Panc1 (cell line): ENCODE results near the gene CFAP97D2. TPM values are rescaled to one million over a fixed set of nuclear protein-coding genes. Genes with fewer than 3 reads are reported as not detected.
A peak's percentile ranks its signal among the peaks of the same experiment; 100 is the strongest.

Experiments used
- ATAC-seq: fragments of 200-7000 bp; cut with Tn5 transposase; 2 replicates; pipeline ENCODE4 v1.9.1; 2020; ENCODE audit warnings: mild to moderate bottlenecking, moderate library complexity
- BruUV-seq: library from RNA; stranded (reverse); fragments of 400-500 nt; replicated peaks from 2 replicates; lab custom pipeline; 2021; lab: Mats Ljungman, UMichigan
- CTCF ChIA-PET: fragments of 300-600 bp; sonication (Branson Sonifier 250); formaldehyde crosslinking; loops from one replicate; lab custom pipeline; 2022; ENCODE audit warnings: antibody characterized with exemption; lab: Charles Lee
- POLR2A ChIA-PET: fragments of 300-600 bp; sonication (Branson Sonifier 250); formaldehyde crosslinking; loops from one replicate; lab custom pipeline; 2022; ENCODE audit warnings: antibody characterized with exemption; lab: Charles Lee
- DNase-seq: peaks from one replicate; pipeline ENCODE4 v3.0.0-alpha.2; 2010; ENCODE audit warnings: low read depth, low spot score
- H3K27ac ChIP-seq: 2 replicates; pipeline ENCODE4 v1.5.1; 2011; ENCODE audit warnings: mild to moderate bottlenecking, low read length, inconsistent platforms
- H3K27me3 ChIP-seq: fragments of 200-500 bp; sonication (Bioruptor generic); 2 replicates; pipeline ENCODE4 v1.6.0; 2014; ENCODE audit warnings: low read length, inconsistent platforms; ENCODE audit not compliant: control insufficient read depth, insufficient read depth
- H3K36me3 ChIP-seq: fragments of 200-500 bp; sonication (Bioruptor generic); 2 replicates; pipeline ENCODE4 v1.5.1; 2014; ENCODE audit warnings: inconsistent platforms, mild to moderate bottlenecking, low read length, moderate library complexity; ENCODE audit not compliant: control insufficient read depth, insufficient read depth
- H3K4me1 ChIP-seq: 2 replicates; pipeline ENCODE4 v1.5.1; 2011; ENCODE audit warnings: inconsistent platforms, mild to moderate bottlenecking, low read length, moderate library complexity; ENCODE audit not compliant: control insufficient read depth, insufficient read depth
- H3K4me3 ChIP-seq, 2 experiments: 2 replicates each; pipeline ENCODE4 v1.5.1; 2011 to 2012; ENCODE audit warnings: low read depth in 2 of 2, low read length in 2 of 2, mild to moderate bottlenecking in 2 of 2, inconsistent platforms in 1 of 2, moderate library complexity in 1 of 2
- H3K9me3 ChIP-seq: fragments of 200-500 bp; sonication (Bioruptor generic); 2 replicates; pipeline ENCODE4 v1.5.1; 2014; ENCODE audit warnings: low read depth, mild to moderate bottlenecking, inconsistent platforms, low read length, moderate library complexity; ENCODE audit not compliant: control insufficient read depth, insufficient read depth
- CTCF ChIP-seq: fragments of 450-650 bp; IDR thresholded peaks from 2 replicates; pipeline ENCODE4 v1.5.1; 2017; ENCODE audit warnings: mild to moderate bottlenecking
- POLR2AphosphoS5 ChIP-seq: IDR thresholded peaks from 2 replicates; pipeline ENCODE4 v1.6.1; 2012; ENCODE audit warnings: mild to moderate bottlenecking, low read depth, low read length, moderate library complexity
- SIN3A ChIP-seq: IDR thresholded peaks from 2 replicates; pipeline ENCODE4 v1.6.1; 2012; ENCODE audit warnings: low read depth, mild to moderate bottlenecking, low read length, moderate library complexity, borderline replicate concordance; ENCODE audit not compliant: insufficient read depth
- TCF7L2 ChIP-seq: IDR thresholded peaks from 2 replicates; pipeline ENCODE4 v1.6.1; 2011; ENCODE audit warnings: mild to moderate bottlenecking, low read depth, low read length, inconsistent platforms
- in situ Hi-C: cut with HindIII; loops from 2 replicates; pipeline ENCODE4 v1.10.0; 2016; ENCODE audit warnings: low sequenced_read_pairs, low pct_unique_long_range_greater_than_20kb
- intact Hi-C: fragments of 100-400 bp; cut with micrococcal nuclease; formaldehyde crosslinking; loops from one replicate; pipeline ENCODE4 v1.10.0; 2022; ENCODE audit not compliant: unreplicated experiment
- total RNA-seq: library from RNA; stranded (reverse); gene quantifications from one replicate; pipeline ENCODE4 v1.2.1, GENCODE V29; 2021; ENCODE audit not compliant: unreplicated experiment
- TF ChIP-seq, protein P1 (sequence below), 2 experiments: IDR thresholded peaks; 2 replicates each; pipeline ENCODE4 v1.6.1; 2011 to 2012; ENCODE audit warnings: low read depth in 2 of 2, control low read depth in 1 of 2, low read length in 1 of 2, mild to moderate bottlenecking in 1 of 2, moderate library complexity in 1 of 2; ENCODE audit not compliant: insufficient read depth in 1 of 2

The CFAP97D2 gene
- total RNA-seq, 1 experiment from 2014 or later: not detected

DNA sequence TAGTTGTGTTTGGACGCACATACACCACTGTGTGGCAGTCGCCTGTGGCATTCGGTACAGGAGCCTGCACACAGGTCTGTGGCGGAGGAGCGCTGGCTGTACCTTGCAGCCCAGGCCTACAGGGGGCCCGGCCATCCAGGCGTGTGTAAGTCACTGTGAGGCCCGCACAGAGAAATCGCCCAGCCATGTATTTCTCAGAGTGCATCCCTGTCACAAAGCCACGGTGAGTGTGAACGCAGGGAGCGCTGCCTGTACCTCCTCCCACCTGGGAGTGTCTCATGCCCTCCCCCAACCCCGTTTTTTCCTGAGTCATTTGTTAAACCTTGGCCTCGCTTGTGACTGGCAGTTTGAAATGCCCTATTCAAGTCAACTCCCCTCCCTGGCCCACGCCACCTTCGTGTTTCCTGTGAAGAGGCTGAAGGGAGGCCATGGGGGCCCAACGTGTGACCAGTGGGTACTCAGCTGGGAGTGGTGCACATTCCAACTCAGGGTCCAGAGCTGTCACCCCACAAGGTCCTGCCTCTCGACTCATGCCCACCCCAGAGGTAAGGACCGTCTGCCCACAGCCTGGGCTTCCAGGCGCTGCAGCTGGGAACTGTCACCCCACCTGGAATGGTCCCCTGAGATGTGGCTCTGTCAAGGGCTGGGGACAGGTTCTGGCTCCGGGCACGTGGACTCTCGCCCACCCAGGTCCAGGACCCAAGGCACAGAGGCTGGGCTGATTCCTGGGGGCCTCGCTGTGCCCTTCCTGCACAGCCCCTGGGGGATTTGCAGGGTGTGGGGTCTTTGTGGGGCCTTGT, 35.1 kb upstream of the CFAP97D2 start:
- no TSS peak for BruUV-seq
- in situ Hi-C loops (no loop called here), intact Hi-C loops (no loop called here)
- H3K4me1 ChIP-seq: peaks cover 4% of the 10 kb centered on the region
- DNase-seq (no peak), ATAC-seq (peak; percentile 93)
- no peaks in the 10 kb centered on the region for H3K36me3 ChIP-seq
- H3K9me3 ChIP-seq: no peaks in the 10 kb centered on the region
- H3K27me3 ChIP-seq: no peaks in the 10 kb centered on the region
- H3K4me3 ChIP-seq: no peak overlapping the region
- CTCF ChIA-PET: interaction anchor here (0.6 kb wide), 1 partner anchor 13 kb away, joined by 8 read pairs; no protein-coding TSS in a partner anchor
- POLR2A ChIA-PET: no interaction called here
- TF ChIP-seq TCF7L2 (no peak), POLR2AphosphoS5 (no peak), CTCF (peak; percentile 62), SIN3A (no peak)
- TF ChIP-seq, protein P1, sequence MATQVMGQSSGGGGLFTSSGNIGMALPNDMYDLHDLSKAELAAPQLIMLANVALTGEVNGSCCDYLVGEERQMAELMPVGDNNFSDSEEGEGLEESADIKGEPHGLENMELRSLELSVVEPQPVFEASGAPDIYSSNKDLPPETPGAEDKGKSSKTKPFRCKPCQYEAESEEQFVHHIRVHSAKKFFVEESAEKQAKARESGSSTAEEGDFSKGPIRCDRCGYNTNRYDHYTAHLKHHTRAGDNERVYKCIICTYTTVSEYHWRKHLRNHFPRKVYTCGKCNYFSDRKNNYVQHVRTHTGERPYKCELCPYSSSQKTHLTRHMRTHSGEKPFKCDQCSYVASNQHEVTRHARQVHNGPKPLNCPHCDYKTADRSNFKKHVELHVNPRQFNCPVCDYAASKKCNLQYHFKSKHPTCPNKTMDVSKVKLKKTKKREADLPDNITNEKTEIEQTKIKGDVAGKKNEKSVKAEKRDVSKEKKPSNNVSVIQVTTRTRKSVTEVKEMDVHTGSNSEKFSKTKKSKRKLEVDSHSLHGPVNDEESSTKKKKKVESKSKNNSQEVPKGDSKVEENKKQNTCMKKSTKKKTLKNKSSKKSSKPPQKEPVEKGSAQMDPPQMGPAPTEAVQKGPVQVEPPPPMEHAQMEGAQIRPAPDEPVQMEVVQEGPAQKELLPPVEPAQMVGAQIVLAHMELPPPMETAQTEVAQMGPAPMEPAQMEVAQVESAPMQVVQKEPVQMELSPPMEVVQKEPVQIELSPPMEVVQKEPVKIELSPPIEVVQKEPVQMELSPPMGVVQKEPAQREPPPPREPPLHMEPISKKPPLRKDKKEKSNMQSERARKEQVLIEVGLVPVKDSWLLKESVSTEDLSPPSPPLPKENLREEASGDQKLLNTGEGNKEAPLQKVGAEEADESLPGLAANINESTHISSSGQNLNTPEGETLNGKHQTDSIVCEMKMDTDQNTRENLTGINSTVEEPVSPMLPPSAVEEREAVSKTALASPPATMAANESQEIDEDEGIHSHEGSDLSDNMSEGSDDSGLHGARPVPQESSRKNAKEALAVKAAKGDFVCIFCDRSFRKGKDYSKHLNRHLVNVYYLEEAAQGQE (IDR thresholded peaks at IDR 0.05; ENCODE audit: insufficient read depth in 1 of 2, low read depth in 2 of 2, low read length in 1 of 2): no peak
- H3K27ac ChIP-seq: peak overlapping the region; percentile 12; the same call in 1 of the 2 replicates

DNA sequence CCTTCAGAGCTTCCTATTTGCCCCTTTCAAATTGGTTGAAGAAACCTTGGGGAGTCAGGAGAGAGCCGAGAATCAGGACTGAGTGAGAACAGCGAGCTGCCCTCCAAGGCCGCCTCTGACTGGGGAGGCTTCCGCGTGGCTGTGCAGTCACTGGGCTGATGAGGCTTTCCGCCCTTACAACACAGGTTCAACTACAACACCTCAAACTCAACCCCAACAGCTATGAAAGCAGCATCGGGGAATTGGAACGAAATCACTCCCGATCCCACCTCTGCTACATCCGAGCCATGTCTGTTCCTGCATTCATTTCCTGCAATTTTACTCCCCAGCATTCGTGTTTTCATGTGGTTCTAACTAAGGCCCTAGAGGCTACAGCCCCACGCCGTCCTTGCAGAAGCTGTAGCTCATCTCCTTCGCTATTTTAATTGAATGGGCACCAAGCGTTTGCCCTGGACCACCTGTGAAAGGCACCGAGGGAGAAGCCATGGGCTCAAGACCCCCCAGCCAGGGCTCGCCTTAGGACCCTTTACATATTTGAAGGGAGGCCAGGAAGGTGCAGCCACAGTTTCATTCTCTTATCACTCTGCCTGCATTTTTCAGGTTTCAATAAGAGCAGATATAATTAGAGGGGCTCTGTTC, 34.3 kb upstream of the CFAP97D2 start:
- H3K27ac ChIP-seq: no peak overlapping the region
- ATAC-seq (no peak), DNase-seq (no peak)
- H3K36me3 ChIP-seq: no peaks in the 10 kb centered on the region
- BruUV-seq: no TSS peak
- in situ Hi-C loops: no loop called here
- intact Hi-C loops: no loop called here
- H3K4me1 ChIP-seq: peaks cover 4% of the 10 kb centered on the region
- no peaks in the 10 kb centered on the region for H3K9me3 ChIP-seq
- no peak for TF ChIP-seq SIN3A
- TF ChIP-seq POLR2AphosphoS5: no peak
- TF ChIP-seq, protein P1 (IDR thresholded peaks at IDR 0.05; ENCODE audit: insufficient read depth in 1 of 2, low read depth in 2 of 2, low read length in 1 of 2): no peak
- TF ChIP-seq TCF7L2: no peak
- no peaks in the 10 kb centered on the region for H3K27me3 ChIP-seq
- CTCF ChIA-PET: interaction anchor here (0.6 kb wide), 1 partner anchor 12 kb away, joined by 8 read pairs; no protein-coding TSS in a partner anchor
- H3K4me3 ChIP-seq: no peak overlapping the region
- POLR2A ChIA-PET: no interaction called here
